ENCODE measurements around the gene C2CD2.
"Not testable (repeated sequence)": the region's sequence is repeated elsewhere in the genome, so short reads cannot be mapped to it uniquely, and the experiment has no call there.

DNA sequence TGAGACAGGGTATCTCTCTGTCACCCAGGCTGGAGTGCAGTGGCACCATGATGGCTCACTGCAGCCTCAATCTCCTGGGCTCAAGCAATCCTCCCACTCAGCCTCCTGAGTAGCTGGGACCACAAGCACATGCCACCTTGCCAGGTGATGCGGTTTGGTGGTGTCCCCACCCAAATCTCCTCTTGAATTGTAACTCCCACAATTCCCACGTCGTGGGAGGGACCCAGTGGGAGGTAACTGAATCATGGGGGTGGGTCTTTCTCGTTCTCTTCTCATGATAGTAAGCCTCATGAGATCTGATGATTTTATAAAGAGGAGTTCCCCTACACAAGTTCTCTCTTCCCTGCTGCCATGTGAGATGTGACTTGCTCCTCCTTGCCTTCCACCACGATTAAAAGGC lies 40.8 kb upstream of the C2CD2 start:
- TF ChIP-seq POLR2A (IDR thresholded peaks at IDR 0.05), result not testable (repeated sequence)
- TF ChIP-seq, protein P1, sequence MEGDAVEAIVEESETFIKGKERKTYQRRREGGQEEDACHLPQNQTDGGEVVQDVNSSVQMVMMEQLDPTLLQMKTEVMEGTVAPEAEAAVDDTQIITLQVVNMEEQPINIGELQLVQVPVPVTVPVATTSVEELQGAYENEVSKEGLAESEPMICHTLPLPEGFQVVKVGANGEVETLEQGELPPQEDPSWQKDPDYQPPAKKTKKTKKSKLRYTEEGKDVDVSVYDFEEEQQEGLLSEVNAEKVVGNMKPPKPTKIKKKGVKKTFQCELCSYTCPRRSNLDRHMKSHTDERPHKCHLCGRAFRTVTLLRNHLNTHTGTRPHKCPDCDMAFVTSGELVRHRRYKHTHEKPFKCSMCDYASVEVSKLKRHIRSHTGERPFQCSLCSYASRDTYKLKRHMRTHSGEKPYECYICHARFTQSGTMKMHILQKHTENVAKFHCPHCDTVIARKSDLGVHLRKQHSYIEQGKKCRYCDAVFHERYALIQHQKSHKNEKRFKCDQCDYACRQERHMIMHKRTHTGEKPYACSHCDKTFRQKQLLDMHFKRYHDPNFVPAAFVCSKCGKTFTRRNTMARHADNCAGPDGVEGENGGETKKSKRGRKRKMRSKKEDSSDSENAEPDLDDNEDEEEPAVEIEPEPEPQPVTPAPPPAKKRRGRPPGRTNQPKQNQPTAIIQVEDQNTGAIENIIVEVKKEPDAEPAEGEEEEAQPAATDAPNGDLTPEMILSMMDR (IDR thresholded peaks at IDR 0.05), result not testable (repeated sequence)

Measured in uterus (tissue), 2 donors.